Kidney epithelial cell (primary cell): ENCODE data around the gene CRLF2. TPM values are rescaled to one million over a fixed set of nuclear protein-coding genes. Genes with fewer than 3 reads are reported as not detected.

Experiments
- DNase-seq: peaks from one replicate; pipeline ENCODE4 v3.0.0-alpha.2; 2010; ENCODE audit warnings: low read depth
- H3K27me3 ChIP-seq: 2 replicates; pipeline ENCODE4 v1.6.0; 2011; ENCODE audit warnings: low read length; ENCODE audit not compliant: control insufficient read depth, insufficient read depth
- H3K36me3 ChIP-seq: 2 replicates; pipeline ENCODE4 v1.5.1; 2011; ENCODE audit warnings: low read length; ENCODE audit not compliant: control insufficient read depth, insufficient read depth
- H3K4me3 ChIP-seq: 2 replicates; pipeline ENCODE4 v1.5.1; 2011; ENCODE audit warnings: low read depth, mild to moderate bottlenecking, control low read depth, low read length
- CTCF ChIP-seq: IDR thresholded peaks from 2 replicates; pipeline ENCODE4 v1.5.1; 2011; ENCODE audit warnings: mild to moderate bottlenecking, moderate library complexity, low read length, control low read depth, inconsistent platforms; ENCODE audit not compliant: insufficient read depth, poor library complexity, severe bottlenecking
- total RNA-seq: library from RNA; depleted of rRNA; stranded (reverse); fragments of >200 nt; gene quantifications from 2 replicates; pipeline ENCODE4 v1.2.3, GENCODE V29; 2015

The CRLF2 gene
- total RNA-seq, 1 donor from 2014 or later = not detected

- H3K4me3 ChIP-seq = no peak overlapping the region
- no peaks in the 10 kb centered on the region for H3K27me3 ChIP-seq
- DNase-seq = no peak
- no peak for TF ChIP-seq CTCF
- H3K36me3 ChIP-seq = no peaks in the 10 kb centered on the region
Observed at GRCh38 chrX:1226249-1226648, 13.8 kb upstream of the CRLF2 start.

GRCh38 chrX:1224954-1225353 lies 12.5 kb upstream of the CRLF2 start:
- no peak overlapping the region for H3K4me3 ChIP-seq
- no peaks in the 10 kb centered on the region for H3K36me3 ChIP-seq
- H3K27me3 ChIP-seq = no peaks in the 10 kb centered on the region
- TF ChIP-seq CTCF = no peak
- no peak for DNase-seq

GRCh38 chrX:1223242-1223600 lies 10.8 kb upstream of the CRLF2 start:
- Histone ChIP-seq H3K4me3 (no peak overlapping the region), H3K27me3 (no peaks in the 10 kb centered on the region), H3K36me3 (no peaks in the 10 kb centered on the region)
- DNase-seq = no peak
- no peak for TF ChIP-seq CTCF

GRCh38 chrX:1222531-1223241 lies 10.2 kb upstream of the CRLF2 start:
- no peak for DNase-seq
- H3K27me3 ChIP-seq = no peaks in the 10 kb centered on the region
- H3K4me3 ChIP-seq = no peak overlapping the region
- no peaks in the 10 kb centered on the region for H3K36me3 ChIP-seq
- no peak for TF ChIP-seq CTCF

GRCh38 chrX:1221296-1221845 lies 8.9 kb upstream of the CRLF2 start:
- Histone ChIP-seq H3K4me3 (no peak overlapping the region), H3K27me3 (no peaks in the 10 kb centered on the region), H3K36me3 (no peaks in the 10 kb centered on the region)
- no peak for DNase-seq
- TF ChIP-seq CTCF = no peak

GRCh38 chrX:1218286-1218685 lies 5.8 kb upstream of the CRLF2 start:
- Histone ChIP-seq H3K4me3 (no peak overlapping the region), H3K27me3 (no peaks in the 10 kb centered on the region), H3K36me3 (no peaks in the 10 kb centered on the region)
- DNase-seq = no peak
- TF ChIP-seq CTCF = no peak
